SK-N-SH treated with all-trans-retinoic acid at 6 μM for 48 hours (cell line): ENCODE data around the gene C18orf63.

Experiments
- ESRRG ChIP-seq: fragments of 250-450 bp; sonication (Bioruptor Pico); IDR thresholded peaks from 2 replicates; pipeline ENCODE4 v1.6.1; 2021; ENCODE audit warnings: mild to moderate bottlenecking
- GLIS3 ChIP-seq: fragments of 250-450 bp; sonication (Bioruptor Pico); IDR thresholded peaks from 2 replicates; pipeline ENCODE4 v1.5.0; 2020; ENCODE audit warnings: mild to moderate bottlenecking, moderate library complexity
- RARB ChIP-seq: fragments of 250-450 bp; sonication (Bioruptor Pico); IDR thresholded peaks from 2 replicates; pipeline ENCODE4 v1.8.0; 2021; ENCODE audit warnings: mild to moderate bottlenecking, moderate library complexity
- TCF4 ChIP-seq: fragments of 250-450 bp; sonication (Bioruptor Pico); IDR thresholded peaks from 2 replicates; pipeline ENCODE4 v1.8.0; 2021; ENCODE audit warnings: mild to moderate bottlenecking, moderate library complexity, borderline replicate concordance
- TOX ChIP-seq: fragments of 250-450 bp; sonication (Bioruptor Pico); IDR thresholded peaks from 2 replicates; pipeline ENCODE4 v1.8.0; 2021; ENCODE audit warnings: mild to moderate bottlenecking, moderate library complexity, borderline replicate concordance
- ZFP30 ChIP-seq: fragments of 450-650 bp; formaldehyde crosslinking; IDR thresholded peaks from 2 replicates; pipeline ENCODE4 v1.5.0; 2022; ENCODE audit warnings: mild to moderate bottlenecking, moderate library complexity
- ZNF8 ChIP-seq: fragments of 450-650 bp; formaldehyde crosslinking; IDR thresholded peaks from 2 replicates; pipeline ENCODE4 v1.5.0; 2020; ENCODE audit warnings: mild to moderate bottlenecking, moderate library complexity
- TF ChIP-seq, protein P1 (sequence below): fragments of 250-450 bp; sonication (Bioruptor Pico); IDR thresholded peaks from 2 replicates; pipeline ENCODE4 v1.5.0; 2020; ENCODE audit warnings: mild to moderate bottlenecking, moderate library complexity

DNA sequence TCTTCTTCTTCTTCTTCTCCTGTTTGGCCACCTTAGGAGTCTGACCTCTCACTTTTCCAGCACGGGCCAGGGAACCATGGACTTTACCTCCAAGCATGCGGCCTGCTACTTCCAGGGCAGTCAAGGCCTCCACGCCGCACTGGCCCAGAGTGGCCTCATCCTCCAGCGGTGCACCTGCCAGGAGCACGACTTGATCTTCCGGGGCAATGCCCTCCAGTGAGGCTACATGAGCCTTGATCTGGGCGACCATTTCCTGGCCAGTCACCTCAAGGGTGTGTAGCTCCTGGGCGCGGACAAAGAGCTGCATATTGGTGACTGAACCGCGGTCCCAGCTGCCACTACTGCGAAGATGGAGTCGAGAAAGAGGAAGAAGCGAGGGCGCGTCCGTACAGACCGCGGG lies 74.4 kb downstream of the C18orf63 start:
- no peak for TF ChIP-seq RARB (CRISPR knock-in tag)
- TF ChIP-seq TOX (CRISPR knock-in tag) = no peak
- TF ChIP-seq ZNF8 (CRISPR knock-in tag) = no peak
- TF ChIP-seq ZFP30 (CRISPR knock-in tag) = no peak
- TF ChIP-seq GLIS3 (CRISPR knock-in tag) = no peak
- TF ChIP-seq ESRRG (CRISPR knock-in tag) = no peak
- no peak for TF ChIP-seq TCF4 (CRISPR knock-in tag)
- TF ChIP-seq, protein P1, sequence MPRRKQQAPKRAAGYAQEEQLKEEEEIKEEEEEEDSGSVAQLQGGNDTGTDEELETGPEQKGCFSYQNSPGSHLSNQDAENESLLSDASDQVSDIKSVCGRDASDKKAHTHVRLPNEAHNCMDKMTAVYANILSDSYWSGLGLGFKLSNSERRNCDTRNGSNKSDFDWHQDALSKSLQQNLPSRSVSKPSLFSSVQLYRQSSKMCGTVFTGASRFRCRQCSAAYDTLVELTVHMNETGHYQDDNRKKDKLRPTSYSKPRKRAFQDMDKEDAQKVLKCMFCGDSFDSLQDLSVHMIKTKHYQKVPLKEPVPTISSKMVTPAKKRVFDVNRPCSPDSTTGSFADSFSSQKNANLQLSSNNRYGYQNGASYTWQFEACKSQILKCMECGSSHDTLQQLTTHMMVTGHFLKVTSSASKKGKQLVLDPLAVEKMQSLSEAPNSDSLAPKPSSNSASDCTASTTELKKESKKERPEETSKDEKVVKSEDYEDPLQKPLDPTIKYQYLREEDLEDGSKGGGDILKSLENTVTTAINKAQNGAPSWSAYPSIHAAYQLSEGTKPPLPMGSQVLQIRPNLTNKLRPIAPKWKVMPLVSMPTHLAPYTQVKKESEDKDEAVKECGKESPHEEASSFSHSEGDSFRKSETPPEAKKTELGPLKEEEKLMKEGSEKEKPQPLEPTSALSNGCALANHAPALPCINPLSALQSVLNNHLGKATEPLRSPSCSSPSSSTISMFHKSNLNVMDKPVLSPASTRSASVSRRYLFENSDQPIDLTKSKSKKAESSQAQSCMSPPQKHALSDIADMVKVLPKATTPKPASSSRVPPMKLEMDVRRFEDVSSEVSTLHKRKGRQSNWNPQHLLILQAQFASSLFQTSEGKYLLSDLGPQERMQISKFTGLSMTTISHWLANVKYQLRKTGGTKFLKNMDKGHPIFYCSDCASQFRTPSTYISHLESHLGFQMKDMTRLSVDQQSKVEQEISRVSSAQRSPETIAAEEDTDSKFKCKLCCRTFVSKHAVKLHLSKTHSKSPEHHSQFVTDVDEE (CRISPR knock-in tag) = no peak
